Hepatocyte (in vitro differentiated cells): ENCODE data around the gene ADIPOR2.

Experiments
- CTCF ChIP-seq: fragments of 200-600 bp; sonication (generic); IDR thresholded peaks from 2 replicates; pipeline ENCODE4 v1.5.1; 2016; ENCODE audit warnings: antibody characterized with exemption, mild to moderate bottlenecking; ENCODE audit not compliant: poor library complexity
- EZH2 ChIP-seq: fragments of 200-600 bp; sonication (generic); IDR thresholded peaks from 2 replicates; pipeline ENCODE4 v1.6.1; 2016; ENCODE audit warnings: antibody characterized with exemption, mild to moderate bottlenecking, borderline replicate concordance

- TF ChIP-seq CTCF (no peak), EZH2 (no peak)
Measured at GRCh38 chr12:1740161-1740948, 49.5 kb downstream of the ADIPOR2 start.
